Ramos (cell line): ENCODE measurements around the gene CYBC1.

Experiments used
- in situ Hi-C: fragments of 300-500 bp; cut with MboI; formaldehyde crosslinking; loops from one replicate; pipeline ENCODE4 v1.14.3; 2022; ENCODE audit warnings: low sequenced_read_pairs; ENCODE audit not compliant: unreplicated experiment

Gene CYBC1

DNA sequence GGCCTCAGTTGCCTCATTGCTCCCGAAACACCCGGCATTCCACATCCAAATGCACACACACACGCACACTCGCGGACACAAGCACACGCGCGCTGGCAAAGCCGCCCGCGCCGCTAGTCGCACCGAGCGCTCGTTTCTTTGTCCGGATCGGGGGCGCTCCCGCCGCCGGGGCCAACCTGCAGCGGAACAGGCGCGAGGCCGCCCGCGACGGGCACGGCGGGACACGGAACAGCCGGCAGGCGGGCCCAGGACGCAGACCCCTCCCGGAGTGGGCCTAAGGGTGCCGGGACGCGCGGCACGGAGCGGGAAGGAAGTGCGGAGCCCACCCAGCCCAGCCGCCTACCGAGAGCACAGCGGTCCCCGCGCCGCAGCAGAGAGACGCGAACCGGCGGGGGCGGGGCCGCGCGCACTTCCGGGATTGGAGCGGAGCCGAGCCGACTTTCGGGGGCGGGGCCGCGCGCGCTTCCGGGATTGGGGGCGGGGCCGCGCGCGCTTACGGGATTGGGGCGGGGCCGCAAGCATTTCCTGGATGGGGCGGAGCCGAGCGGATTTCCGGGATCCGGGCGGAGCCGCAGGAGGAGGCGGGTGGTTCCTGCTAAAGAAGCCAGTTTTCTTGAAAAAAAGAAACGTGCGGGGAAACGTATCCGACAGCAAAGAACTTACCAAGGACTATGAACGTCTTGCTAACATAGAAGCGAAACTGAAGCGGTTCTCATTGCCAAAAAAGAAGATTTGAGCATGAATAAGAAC, at the start of gene CYBC1:
CYBC1 (minus strand) TSS at position 396 of the 750 bp plus-strand sequence. CDS start 1,498 bp downstream, outside the sequence.
- in situ Hi-C loops = no loop called here

- in situ Hi-C loops = no loop called here
Observed at GRCh38 chr17:82497483-82498405, 47.2 kb upstream of the CYBC1 start.

DNA sequence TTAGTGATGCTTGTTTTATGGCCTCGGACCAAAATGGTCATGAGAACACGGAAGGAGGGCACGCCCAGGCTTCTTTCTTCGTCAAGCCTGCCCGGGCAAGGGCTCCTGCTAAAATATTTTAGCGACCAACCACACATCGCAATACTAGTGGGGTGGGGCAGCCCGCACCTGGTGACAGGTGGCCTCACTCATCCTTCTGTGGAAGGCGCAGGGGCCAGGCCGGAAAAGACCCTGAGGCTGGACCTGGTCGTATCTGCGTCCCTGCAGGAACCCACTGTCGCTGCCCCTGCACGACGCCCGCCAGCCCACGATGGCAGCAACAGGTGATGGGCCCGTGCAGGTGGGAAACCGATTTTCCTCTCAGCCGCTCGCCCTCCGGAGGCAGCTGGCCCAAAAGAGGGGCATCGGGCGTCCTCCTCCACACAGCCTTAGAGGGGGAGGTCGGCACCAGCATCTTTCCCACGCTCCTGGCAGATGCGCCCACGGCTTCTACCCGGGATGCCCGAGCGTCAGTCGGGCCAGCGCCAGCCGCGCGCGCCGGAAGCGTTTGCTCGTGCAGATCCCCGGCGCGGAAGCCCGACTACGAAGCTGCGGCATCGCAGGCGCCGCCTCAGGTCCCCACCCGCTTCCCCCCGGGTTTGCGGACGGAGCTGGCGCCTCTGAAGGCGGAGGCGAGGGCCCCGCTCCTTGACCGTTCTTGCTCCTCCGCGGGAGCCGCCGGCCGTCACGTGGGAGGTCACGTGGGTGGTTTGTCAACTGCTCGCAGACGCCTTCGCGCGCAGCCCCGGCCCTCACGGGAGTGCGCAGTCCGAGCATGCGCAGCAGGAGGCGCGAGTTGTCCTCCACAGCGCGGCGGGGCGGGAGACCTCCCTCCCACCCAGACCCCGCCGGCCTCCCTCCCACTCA, 46.2 kb upstream of the CYBC1 start:
- in situ Hi-C loops = no loop called here

DNA sequence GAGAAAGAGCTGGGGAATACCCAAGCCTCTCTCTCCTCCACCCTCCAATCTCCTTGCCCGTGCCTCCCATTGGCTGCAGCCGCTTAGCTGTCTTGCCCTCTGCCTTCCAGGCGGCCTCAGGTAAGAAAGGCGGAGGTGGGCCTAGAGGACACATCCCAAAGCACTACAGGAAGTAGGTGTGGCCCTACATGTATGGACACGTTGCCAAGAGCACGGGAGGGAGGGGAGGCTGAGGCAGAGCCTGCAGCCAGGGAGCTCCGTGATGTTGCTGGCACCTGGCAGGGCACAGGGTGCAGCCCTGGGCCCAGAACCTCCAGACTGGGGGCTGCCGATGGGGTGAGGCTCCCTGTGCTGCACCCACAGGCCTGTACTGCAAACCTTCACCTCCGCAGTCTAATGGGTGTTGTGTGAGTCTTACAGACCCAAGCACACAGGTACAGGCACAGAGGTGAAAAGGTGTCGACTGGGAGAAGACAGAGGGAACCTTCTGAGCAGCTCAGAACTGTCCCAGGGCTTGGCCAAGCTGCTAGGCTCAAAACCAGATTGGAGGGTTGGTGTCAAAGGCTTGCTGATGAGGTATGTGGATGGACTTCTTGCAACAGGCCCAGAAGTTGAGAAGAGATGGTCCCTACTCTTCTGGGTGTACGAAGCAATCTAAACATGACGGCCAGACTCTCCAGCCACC, 45.4 kb upstream of the CYBC1 start:
- in situ Hi-C loops = no loop called here

DNA sequence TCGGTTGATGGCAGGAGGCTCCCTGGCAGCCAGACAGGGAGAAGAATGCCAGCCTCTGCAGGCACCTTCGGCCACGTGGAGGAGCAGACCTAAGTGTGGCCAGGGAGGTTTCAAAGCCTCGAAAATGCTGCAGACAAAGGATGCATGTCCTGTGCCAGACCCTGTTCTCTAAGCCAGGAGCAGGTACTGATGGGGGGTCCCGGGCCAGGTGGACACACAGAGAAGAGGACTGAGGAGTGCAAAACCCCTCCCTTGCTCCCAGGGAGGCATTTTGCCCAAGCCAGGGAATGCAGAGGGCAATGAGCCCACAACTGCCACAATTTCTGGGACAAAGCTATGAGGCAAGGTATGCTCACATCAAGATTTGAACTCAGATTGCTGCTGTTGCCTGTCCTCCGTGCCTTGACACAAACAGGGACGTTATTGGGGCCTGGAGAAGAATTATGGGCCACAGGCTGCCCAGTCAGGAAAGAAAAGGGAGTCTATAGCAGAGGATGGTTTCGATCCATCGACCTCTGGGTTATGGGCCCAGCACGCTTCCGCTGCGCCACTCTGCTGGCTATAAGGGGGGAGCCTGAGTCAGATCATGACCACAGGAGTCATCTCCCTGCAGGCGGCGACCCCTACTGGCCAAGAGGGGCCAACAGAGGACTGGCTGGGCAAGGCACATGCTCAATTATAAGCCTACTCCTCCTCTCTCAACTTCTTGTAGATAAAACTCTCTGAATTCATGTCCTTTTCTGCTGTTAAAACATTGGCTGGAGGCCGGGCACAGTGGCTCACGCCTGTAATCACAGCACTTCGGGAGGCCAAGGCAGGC, 43.9 kb upstream of the CYBC1 start:
- in situ Hi-C loops = no loop called here

DNA sequence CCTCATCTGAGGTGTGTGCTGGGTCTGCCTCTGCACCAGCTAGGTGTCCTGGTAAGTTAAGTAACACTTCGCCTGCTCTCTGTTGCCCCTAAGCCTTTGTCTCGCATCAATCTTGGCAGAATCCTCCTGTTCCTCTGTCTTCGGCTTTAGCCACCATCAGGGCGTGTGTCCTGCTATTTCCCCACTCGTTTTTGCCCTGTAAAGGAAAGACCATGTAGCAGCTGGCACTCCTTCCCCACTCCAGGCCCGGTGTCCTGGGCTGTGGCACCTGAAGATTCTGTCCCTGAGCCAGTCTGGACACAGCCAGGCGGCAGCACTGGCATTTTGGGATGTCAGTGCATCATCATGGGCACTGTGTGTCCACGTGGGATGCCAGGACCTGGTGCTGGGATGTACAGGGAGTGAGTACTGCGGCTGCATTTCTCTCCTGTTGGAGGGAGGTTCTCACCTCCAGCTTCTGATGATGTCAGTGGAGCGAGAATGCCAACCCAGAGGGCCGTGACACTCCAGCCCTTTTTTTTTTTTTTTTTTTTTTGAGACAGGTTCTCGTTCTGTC, 42.8 kb upstream of the CYBC1 start:
- in situ Hi-C loops = no loop called here

- in situ Hi-C loops = no loop called here
Observed at GRCh38 chr17:82492643-82493225, 42.2 kb upstream of the CYBC1 start.

GRCh38 chr17:82491533-82491932, 41.0 kb upstream of the CYBC1 start:
- in situ Hi-C loops = no loop called here

- in situ Hi-C loops = no loop called here
Observed at GRCh38 chr17:82491196-82491530, 40.6 kb upstream of the CYBC1 start.

- in situ Hi-C loops = no loop called here
Observed at GRCh38 chr17:82490512-82491195, 40.1 kb upstream of the CYBC1 start.

GRCh38 chr17:82489851-82490511, 39.4 kb upstream of the CYBC1 start:
- in situ Hi-C loops = no loop called here

DNA sequence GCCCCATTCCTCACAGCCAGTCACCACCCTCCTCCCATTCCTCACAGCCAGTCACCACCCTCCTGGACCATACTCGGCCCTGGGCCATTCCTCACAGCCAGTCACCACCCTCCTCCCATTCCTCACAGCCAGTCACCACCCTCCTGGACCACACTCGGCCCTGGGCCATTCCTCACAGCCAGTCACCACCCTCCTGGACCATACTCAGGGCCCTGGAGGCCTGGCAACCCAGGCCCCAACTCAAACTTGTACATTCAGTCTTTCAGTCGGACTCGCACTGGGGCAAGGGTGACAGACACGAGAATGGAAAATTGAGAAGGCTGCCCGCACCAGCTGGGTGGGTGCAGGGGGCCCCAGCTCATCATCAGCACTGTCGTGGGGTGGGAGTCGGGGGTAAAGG, 38.6 kb upstream of the CYBC1 start:
- in situ Hi-C loops = no loop called here

DNA sequence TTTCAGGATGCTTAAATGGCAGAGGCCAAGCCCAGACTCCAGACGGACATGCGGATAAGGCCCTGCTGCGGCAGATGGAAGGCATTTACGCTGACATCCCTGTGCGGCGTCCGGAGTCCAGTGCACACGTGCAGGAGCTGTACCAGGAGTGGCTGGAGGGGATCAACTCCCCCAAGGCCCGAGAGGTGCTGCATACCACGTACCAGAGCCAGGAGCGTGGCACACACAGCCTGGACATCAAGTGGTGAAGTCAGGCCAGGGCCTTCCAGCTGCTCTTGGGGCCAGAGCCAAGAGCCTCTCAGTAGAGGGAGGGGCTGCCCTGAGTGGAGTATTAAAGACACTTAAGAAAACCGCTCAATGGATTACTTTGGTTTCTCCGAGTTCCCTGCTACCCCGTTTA, 37.4 kb upstream of the CYBC1 start:
- in situ Hi-C loops = no loop called here

DNA sequence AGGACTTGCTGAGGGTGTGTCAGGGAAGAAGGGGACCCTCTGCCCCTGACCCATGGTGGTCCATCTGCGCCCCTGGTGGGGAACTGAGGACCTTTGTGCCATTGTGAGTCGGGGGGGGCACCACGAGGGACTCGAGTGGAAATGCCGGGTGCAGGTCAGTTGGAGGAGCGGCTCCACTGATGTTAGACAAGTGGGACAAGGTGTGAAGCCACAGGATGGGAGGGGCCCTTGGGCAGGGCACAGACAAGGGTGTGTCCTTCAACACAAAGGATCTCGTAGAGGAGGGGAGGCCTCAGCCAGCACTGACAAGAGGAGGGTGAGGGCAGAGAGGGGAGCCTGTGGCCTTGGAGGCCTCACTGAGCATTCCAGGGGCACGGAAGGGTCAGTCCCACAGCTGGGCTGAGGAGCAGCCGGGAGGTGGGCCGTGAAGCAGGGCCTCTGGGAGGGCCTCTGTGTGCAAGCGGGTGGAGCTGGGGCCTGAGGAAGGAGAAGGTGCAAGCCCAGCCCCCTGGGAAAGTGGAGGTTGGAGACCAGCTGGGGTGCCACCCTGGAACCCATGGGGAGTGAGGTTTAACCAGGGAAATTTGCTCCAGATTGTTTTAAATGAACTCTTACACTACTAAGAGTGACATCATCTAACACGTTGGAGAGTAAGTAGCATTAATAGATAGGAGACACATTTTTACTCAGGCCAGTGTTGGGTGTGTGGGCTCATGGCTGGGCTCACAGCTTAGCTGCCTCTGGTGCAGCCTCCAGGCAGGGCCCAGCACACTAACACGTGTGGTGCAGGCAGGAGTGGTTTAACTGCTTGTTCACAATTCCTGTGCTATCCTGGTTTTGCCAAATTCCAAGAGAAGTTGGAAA, 35.9 kb upstream of the CYBC1 start:
- in situ Hi-C loops = no loop called here

DNA sequence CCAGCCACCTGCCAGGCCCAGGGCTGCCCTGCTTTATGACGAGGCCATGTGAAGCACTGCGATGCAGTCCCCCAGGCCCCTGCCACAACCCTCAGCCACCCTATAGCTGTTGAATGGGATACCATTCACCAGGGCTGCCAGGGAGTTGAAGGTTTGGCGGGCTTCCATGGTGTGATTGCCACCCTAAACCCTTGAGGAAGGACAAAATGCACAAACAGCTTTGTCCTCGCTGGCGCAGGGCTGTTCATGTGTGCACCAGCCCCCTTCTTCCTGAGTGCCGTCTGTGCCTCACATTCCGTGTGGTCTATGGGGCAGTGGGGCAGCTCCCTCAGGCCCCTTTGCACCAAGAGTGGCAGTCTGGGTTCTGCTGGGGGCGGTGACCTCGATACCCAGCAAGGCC, 33.3 kb upstream of the CYBC1 start:
- in situ Hi-C loops = no loop called here

DNA sequence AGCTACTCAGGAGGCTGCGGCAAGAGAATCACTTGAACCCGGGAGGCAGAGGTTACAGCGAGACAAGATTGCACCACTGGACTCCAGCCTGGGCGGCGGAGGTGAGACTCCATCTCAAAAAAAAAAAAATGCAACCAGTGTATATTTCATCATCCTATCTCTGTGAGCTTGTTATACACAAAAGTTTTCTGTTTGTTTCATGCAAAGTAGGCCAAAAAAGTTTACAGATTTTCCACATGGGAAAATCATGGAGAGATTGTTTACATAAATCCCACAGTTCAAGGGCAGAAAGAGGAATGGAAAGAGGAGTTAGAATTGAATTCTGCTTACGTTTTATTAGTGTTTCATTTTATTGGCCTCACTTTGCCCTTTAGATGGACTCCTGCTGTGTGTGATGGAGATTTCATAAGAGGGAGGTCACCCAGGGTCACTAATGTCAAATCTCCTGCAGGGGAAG, 32.7 kb upstream of the CYBC1 start:
- in situ Hi-C loops = no loop called here
